Thoracic aorta (tissue), 2 donors: Measurements from ENCODE around the gene USP54. TPM values are rescaled to one million over a fixed set of nuclear protein-coding genes. Genes with fewer than 3 reads are reported as not detected.
A peak's percentile ranks its signal among the peaks of the same experiment; 100 is the strongest.

Experiments
- ATAC-seq: fragments of 150-250 bp; one replicate; pipeline ENCODE4 v1.8.0; 2017; ENCODE audit warnings: low read depth; ENCODE audit not compliant: insufficient number of reproducible peaks, low FRiP score
- DNase-seq: peaks from one replicate; pipeline ENCODE4 v3.0.0-alpha.2; 2020; ENCODE audit warnings: low spot score
- H3K27ac ChIP-seq, 2 donors: fragments of 200-600 bp; sonication (generic); 1 replicate in 1 of 2; 2 replicates in 1 of 2; pipeline ENCODE4 v1.5.1; 2016; ENCODE audit warnings: mild to moderate bottlenecking in 2 of 2, moderate library complexity in 2 of 2
- H3K27me3 ChIP-seq: fragments of 200-600 bp; sonication (generic); replicated peaks from 2 replicates; pipeline ENCODE4 v1.6.0; 2016; ENCODE audit warnings: mild to moderate bottlenecking; ENCODE audit not compliant: insufficient read depth
- H3K36me3 ChIP-seq: fragments of 200-600 bp; sonication (generic); one replicate; pipeline ENCODE4 v1.5.1; 2016
- H3K4me1 ChIP-seq, 2 donors: fragments of 200-600 bp; sonication (generic); 1 replicate in 1 of 2; 2 replicates in 1 of 2; pipeline versions ENCODE4 v1.5.1 to v1.6.0; 2016; ENCODE audit warnings: low read depth in 2 of 2, mild to moderate bottlenecking in 1 of 2; ENCODE audit not compliant: control insufficient read depth in 1 of 2
- H3K4me3 ChIP-seq: fragments of 200-600 bp; sonication (generic); 2 replicates; pipeline ENCODE4 v1.5.1; 2016; ENCODE audit warnings: mild to moderate bottlenecking
- H3K9me3 ChIP-seq: fragments of 200-600 bp; sonication (generic); 2 replicates; pipeline ENCODE4 v1.5.1; 2016
- total RNA-seq, 2 donors: library from RNA; depleted of rRNA; stranded (reverse); fragments of >200 nt; gene quantifications; one replicate each; pipeline versions ENCODE4 v1.1.0 to v1.2.3, GENCODE V29; 2016
- TF ChIP-seq, protein P1 (sequence below): fragments of 200-600 bp; sonication (generic); IDR thresholded peaks from one replicate; pipeline ENCODE4 v1.5.1; 2019; ENCODE audit warnings: antibody characterized with exemption

Gene USP54
- total RNA-seq, 2 donors from 2014 or later, result 20.1 to 45.1 TPM

DNA sequence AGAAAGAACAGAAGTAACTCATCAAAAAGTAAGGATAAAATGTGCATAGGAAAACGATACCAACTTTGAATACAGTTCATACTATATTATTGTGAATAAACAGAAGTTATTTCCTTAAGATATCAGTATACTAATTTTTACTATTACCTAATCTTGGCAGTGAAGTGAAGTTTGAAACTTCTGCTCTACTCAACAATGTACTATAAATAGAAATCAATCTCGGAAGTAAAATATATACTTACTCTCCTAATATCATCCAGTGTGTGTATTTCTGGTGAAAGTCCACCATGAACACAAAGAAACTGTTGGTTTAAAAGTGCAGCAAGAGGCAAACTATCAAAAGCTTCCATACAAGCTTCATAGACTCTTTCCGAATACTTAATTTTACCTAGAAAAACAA is 119.9 kb downstream of the USP54 start:
- TF ChIP-seq, protein P1, sequence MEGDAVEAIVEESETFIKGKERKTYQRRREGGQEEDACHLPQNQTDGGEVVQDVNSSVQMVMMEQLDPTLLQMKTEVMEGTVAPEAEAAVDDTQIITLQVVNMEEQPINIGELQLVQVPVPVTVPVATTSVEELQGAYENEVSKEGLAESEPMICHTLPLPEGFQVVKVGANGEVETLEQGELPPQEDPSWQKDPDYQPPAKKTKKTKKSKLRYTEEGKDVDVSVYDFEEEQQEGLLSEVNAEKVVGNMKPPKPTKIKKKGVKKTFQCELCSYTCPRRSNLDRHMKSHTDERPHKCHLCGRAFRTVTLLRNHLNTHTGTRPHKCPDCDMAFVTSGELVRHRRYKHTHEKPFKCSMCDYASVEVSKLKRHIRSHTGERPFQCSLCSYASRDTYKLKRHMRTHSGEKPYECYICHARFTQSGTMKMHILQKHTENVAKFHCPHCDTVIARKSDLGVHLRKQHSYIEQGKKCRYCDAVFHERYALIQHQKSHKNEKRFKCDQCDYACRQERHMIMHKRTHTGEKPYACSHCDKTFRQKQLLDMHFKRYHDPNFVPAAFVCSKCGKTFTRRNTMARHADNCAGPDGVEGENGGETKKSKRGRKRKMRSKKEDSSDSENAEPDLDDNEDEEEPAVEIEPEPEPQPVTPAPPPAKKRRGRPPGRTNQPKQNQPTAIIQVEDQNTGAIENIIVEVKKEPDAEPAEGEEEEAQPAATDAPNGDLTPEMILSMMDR, result no peak
- H3K4me1 ChIP-seq, result peaks cover 2 to 31% of the 10 kb centered on the region in 2 donors
- peak overlapping the region; percentile 30 to 48 for H3K27ac ChIP-seq
- H3K9me3 ChIP-seq, result no peaks in the 10 kb centered on the region
- no peak overlapping the region for H3K4me3 ChIP-seq
- ATAC-seq (no peak), DNase-seq (no peak)
- no peaks in the 10 kb centered on the region for H3K27me3 ChIP-seq
- H3K36me3 ChIP-seq, result peaks cover 23% of the 10 kb centered on the region

DNA sequence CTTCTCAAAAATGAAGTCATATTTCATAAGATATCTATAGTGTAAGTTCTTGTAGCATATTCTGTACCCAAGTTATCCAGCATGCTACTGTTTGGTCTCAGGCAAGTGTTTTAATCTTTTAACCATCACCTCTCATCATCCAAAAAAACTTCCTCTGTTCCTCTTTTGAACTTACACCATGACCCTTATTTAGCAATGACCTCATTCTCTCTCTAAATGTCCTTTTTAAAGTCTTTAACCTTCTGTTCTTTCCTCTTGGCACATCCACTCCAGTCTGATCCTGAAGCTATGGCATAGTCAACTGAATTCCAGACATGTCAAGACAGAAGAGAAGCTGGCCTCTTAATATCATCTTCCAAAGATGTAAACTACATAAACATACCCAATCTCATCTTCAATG is 121.6 kb downstream of the USP54 start:
- no peaks in the 10 kb centered on the region for H3K27me3 ChIP-seq
- H3K27ac ChIP-seq, result peak overlapping the region; percentile 2 to 6
- no peak overlapping the region for H3K4me3 ChIP-seq
- DNase-seq (no peak), ATAC-seq (no peak)
- TF ChIP-seq, protein P1, result no peak
- H3K4me1 ChIP-seq, result peaks cover 2 to 31% of the 10 kb centered on the region in 2 donors
- H3K36me3 ChIP-seq, result peaks cover 19% of the 10 kb centered on the region
- H3K9me3 ChIP-seq, result no peaks in the 10 kb centered on the region

DNA sequence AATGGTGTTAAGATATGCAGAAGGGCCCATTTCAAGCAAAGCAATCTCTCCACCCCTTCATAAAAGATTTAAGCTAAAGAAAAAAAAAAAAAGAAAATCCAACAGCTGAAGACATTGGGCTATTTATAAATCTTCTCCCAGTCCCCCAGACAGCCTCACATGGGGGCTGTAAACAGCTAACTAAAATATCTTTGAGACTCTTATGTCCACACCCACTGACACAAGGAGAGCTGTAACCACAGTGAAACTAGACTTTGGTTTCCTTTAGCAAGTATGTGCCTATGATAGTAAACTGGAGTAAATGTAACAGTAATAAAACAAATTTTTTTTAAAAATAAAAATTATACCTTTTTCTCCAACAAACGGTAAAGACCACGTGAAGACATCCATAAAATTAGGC is 123.9 kb downstream of the USP54 start:
- H3K36me3 ChIP-seq, result peaks cover 11% of the 10 kb centered on the region
- no peak for ATAC-seq

DNA sequence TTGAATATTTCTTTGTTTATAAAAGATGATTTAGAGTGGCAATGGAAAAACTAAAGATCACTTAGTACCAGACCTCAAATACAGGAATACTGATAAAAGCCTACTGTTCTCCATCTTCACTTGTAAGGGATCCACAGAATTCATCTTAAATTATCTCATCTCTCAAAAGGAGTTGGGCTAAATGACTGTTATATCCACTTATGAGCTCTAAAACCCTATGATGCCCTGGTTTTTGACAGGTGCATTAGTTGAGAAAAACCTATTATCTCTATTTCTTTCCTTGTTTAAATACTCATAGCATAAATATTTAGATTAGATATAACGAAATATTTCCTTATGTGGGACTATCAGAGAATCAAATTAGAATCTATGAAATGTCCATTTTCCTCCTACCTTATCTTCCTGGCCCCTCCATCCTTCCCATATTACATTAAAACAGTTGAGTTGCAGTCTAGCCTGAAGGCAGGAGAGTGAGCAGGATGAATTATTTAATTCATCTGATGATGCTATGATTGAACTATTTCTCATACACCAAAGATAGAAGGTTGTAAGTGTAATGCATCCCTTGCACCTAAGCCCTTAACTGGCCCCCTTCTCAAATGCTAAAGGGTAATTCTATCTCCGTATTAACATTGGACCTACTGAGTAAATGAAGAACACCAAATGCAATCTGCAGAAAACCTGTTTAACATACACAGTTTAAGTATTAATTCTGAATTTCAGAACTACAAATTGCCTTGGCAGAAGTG is 125.0 kb downstream of the USP54 start:
- Histone ChIP-seq H3K36me3 (peaks cover 11% of the 10 kb centered on the region), H3K27ac (no peak overlapping the region), H3K4me1 (peaks cover 0 to 18% of the 10 kb centered on the region in 2 donors), H3K9me3 (no peaks in the 10 kb centered on the region), H3K4me3 (no peak overlapping the region), H3K27me3 (no peaks in the 10 kb centered on the region)
- DNase-seq (no peak), ATAC-seq (no peak)
- TF ChIP-seq, protein P1, result no peak

More for the DNA sequence above, 123.9 kb downstream of the USP54 start:
- Histone ChIP-seq H3K4me3 (no peak overlapping the region), H3K4me1 (peaks cover 2 to 28% of the 10 kb centered on the region in 2 donors), H3K27ac (no peak overlapping the region), H3K27me3 (no peaks in the 10 kb centered on the region), H3K9me3 (no peaks in the 10 kb centered on the region)
- no peak for DNase-seq
- TF ChIP-seq, protein P1, result no peak

DNA sequence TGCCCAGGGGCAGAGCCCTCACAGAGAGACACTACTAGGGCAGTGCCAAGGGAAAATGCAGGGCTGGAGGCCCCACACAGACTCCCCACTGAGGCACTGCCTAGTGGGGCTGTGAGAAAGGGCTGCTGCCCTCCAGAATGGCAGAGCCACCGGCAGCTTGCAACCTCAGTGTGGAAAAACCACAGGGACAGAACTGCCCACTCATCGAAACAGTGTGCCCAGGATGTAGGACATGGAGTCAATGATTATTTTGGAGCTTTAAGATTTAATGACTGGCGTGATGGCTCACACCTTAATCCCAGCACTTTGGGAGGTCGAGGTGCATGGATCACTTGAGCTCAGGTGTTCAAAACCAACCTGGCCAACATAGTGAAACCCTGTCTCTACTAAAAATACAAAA is 130.2 kb downstream of the USP54 start:
- DNase-seq (no peak), ATAC-seq (no peak)
- no peaks in the 10 kb centered on the region for H3K36me3 ChIP-seq
- H3K27ac ChIP-seq, result no peak overlapping the region
- TF ChIP-seq, protein P1, result no peak
- no peak overlapping the region for H3K4me3 ChIP-seq
- H3K9me3 ChIP-seq, result no peaks in the 10 kb centered on the region
- H3K27me3 ChIP-seq, result no peaks in the 10 kb centered on the region
- no peaks in the 10 kb centered on the region for H3K4me1 ChIP-seq
